Measurements from ENCODE around the gene RBM27.
A peak's percentile ranks its signal among the peaks of the same experiment; 100 is the strongest.
"Not testable (repeated sequence)": the region's sequence is repeated elsewhere in the genome, so short reads cannot be mapped to it uniquely, and the experiment has no call there.

Gene RBM27
- 45.3 to 53.1 reads per million in 2 experiments for total RNA-seq

- DNase-seq (ENCODE audit: low read depth) = peak; percentile 94
Observed at GRCh38 chr5:146203011-146203871, at the start of gene RBM27. Gene RBM27, plus strand, starts transcription at chr5:146203605. Its CDS starts 161 bp downstream, at chr5:146203766.

GRCh38 chr5:146158255-146158654 lies 45.1 kb upstream of the RBM27 start:
- DNase-seq (ENCODE audit: low read depth) = no peak

- no peak for DNase-seq (ENCODE audit: low read depth)
Observed at GRCh38 chr5:146164382-146164781, 39.0 kb upstream of the RBM27 start.

GRCh38 chr5:146165460-146165859 lies 37.9 kb upstream of the RBM27 start:
- no peak for DNase-seq (ENCODE audit: low read depth)

- no peak for DNase-seq (ENCODE audit: low read depth)
Observed at GRCh38 chr5:146165903-146166302, 37.5 kb upstream of the RBM27 start.

- DNase-seq (ENCODE audit: low read depth) = no peak
Observed at GRCh38 chr5:146169076-146169475, 34.3 kb upstream of the RBM27 start.

- not testable (repeated sequence) for DNase-seq (ENCODE audit: low read depth)
Observed at GRCh38 chr5:146173049-146173448, 30.4 kb upstream of the RBM27 start.

GRCh38 chr5:146173597-146173996 lies 29.8 kb upstream of the RBM27 start:
- DNase-seq (ENCODE audit: low read depth) = no peak

- no peak for DNase-seq (ENCODE audit: low read depth)
Observed at GRCh38 chr5:146176805-146177204, 26.6 kb upstream of the RBM27 start.

- no peak for DNase-seq (ENCODE audit: low read depth)
Observed at GRCh38 chr5:146179696-146180095, 23.7 kb upstream of the RBM27 start.

GRCh38 chr5:146183403-146183802 lies 20.0 kb upstream of the RBM27 start:
- not testable (repeated sequence) for DNase-seq (ENCODE audit: low read depth)

- DNase-seq (ENCODE audit: low read depth) = no peak
Observed at GRCh38 chr5:146185161-146185560, 18.2 kb upstream of the RBM27 start.

GRCh38 chr5:146188358-146188757 lies 15.0 kb upstream of the RBM27 start:
- DNase-seq (ENCODE audit: low read depth) = no peak

- no peak for DNase-seq (ENCODE audit: low read depth)
Observed at GRCh38 chr5:146192571-146193043, 10.8 kb upstream of the RBM27 start.

GRCh38 chr5:146193285-146193684 lies 10.1 kb upstream of the RBM27 start:
- DNase-seq (ENCODE audit: low read depth) = no peak

- DNase-seq (ENCODE audit: low read depth) = not testable (repeated sequence)
Observed at GRCh38 chr5:146194997-146195396, 8.4 kb upstream of the RBM27 start.

- DNase-seq (ENCODE audit: low read depth) = no peak
Observed at GRCh38 chr5:146196459-146197048, 6.9 kb upstream of the RBM27 start.

- no peak for DNase-seq (ENCODE audit: low read depth)
Observed at GRCh38 chr5:146199176-146199815, 4.1 kb upstream of the RBM27 start.

GRCh38 chr5:146201795-146202194 lies 1.6 kb upstream of the RBM27 start:
- not testable (repeated sequence) for DNase-seq (ENCODE audit: low read depth)

GRCh38 chr5:146203872-146204192 lies 427 bp downstream of the RBM27 start:
- no peak for DNase-seq (ENCODE audit: low read depth)

GRCh38 chr5:146205499-146206202 lies 2.2 kb downstream of the RBM27 start:
- DNase-seq (ENCODE audit: low read depth) = no peak

GRCh38 chr5:146206257-146206656 lies 2.9 kb downstream of the RBM27 start:
- no peak for DNase-seq (ENCODE audit: low read depth)
